Activated CD4-positive, alpha-beta memory T cell treated with anti-CD3 and anti-CD28 coated beads for 36 hours (primary cell): ENCODE data around the gene EMD. TPM values are rescaled to one million over a fixed set of nuclear protein-coding genes. Genes with fewer than 3 reads are reported as not detected.

ENCODE experiments used
- total RNA-seq, 2 experiments: library from RNA; stranded (reverse); gene quantifications; one replicate each; pipeline ENCODE4 v1.2.3, GENCODE V29; 2021

EMD gene
- total RNA-seq, 2 experiments from 2014 or later, result 75.8 to 79.1 TPM

Other genes with a start within 250 kb of the EMD start
- not detected for gene OPN1LW, start 235.1 kb upstream of the EMD start, total RNA-seq
- gene OPN1MW, start 196.7 kb upstream of the EMD start, total RNA-seq, result not detected
- not detected for gene OPN1MW2, start 159.5 kb upstream of the EMD start, total RNA-seq
- not detected for gene OPN1MW3, start 121.7 kb upstream of the EMD start, total RNA-seq
- gene TEX28, start 84.2 kb upstream of the EMD start, total RNA-seq, result not detected
- under 1 TPM; 0.15 to 0.21 TPM for gene TKTL1, start 83.5 kb upstream of the EMD start, total RNA-seq
- 1,000 to 10,000 TPM; 1,023 to 1,032 TPM for gene FLNA, start 4.7 kb upstream of the EMD start, total RNA-seq
- gene RPL10, start 19.1 kb downstream of the EMD start, total RNA-seq, result 1,000 to 10,000 TPM; 3,597 to 3,654 TPM
- gene DNASE1L1, start 30.0 kb downstream of the EMD start, total RNA-seq, result 10 to 100 TPM; 12.5 to 13.3 TPM
- gene TAFAZZIN, start 32.2 kb downstream of the EMD start, total RNA-seq, result 10 to 100 TPM; 58.6 to 66.4 TPM
- 10 to 100 TPM; 30.8 to 31.6 TPM for gene ATP6AP1, start 49.4 kb downstream of the EMD start, total RNA-seq
- gene GDI1, start 57.9 kb downstream of the EMD start, total RNA-seq, result 100 to 1,000 TPM; 119 to 121 TPM
- gene FAM50A, start 64.8 kb downstream of the EMD start, total RNA-seq, result 10 to 100 TPM; 61.1 to 61.9 TPM
- 10 to 100 TPM; 33.7 to 35.2 TPM for gene PLXNA3, start 79.0 kb downstream of the EMD start, total RNA-seq
- gene LAGE3, start 100.0 kb downstream of the EMD start, total RNA-seq, result 10 to 100 TPM; 45.5 to 47.7 TPM
- gene UBL4A, start 107.3 kb downstream of the EMD start, total RNA-seq, result 10 to 100 TPM; 49.5 to 53.3 TPM
- 10 to 100 TPM; 14.4 to 16.1 TPM for gene SLC10A3, start 111.3 kb downstream of the EMD start, total RNA-seq
- 10 to 100 TPM; 21.4 to 28.4 TPM for gene FAM3A, start 136.9 kb downstream of the EMD start, total RNA-seq
- 10 to 100 TPM; 65.8 to 70.4 TPM for gene G6PD, start 167.6 kb downstream of the EMD start, total RNA-seq
- 10 to 100 TPM; 39.4 to 45.9 TPM for gene IKBKG, start 168.3 kb downstream of the EMD start, total RNA-seq
- gene CTAG1A, start 205.8 kb downstream of the EMD start, total RNA-seq, result not detected
- not detected for gene CTAG1B, start 240.0 kb downstream of the EMD start, total RNA-seq